Mucosa of stomach (tissue), 1 donor: Measurements from ENCODE around the gene LRP5.

Source experiments
- H3K27me3 ChIP-seq: one replicate; pipeline ENCODE4 v1.7.0; 2013; ENCODE audit warnings: mild to moderate bottlenecking, low read length; ENCODE audit not compliant: control insufficient read depth, insufficient read depth
- H3K36me3 ChIP-seq: one replicate; pipeline ENCODE4 v1.7.0; 2013; ENCODE audit warnings: low read length; ENCODE audit not compliant: control insufficient read depth, insufficient read depth
- H3K4me1 ChIP-seq: one replicate; pipeline ENCODE4 v1.7.0; 2013; ENCODE audit warnings: mild to moderate bottlenecking, low read length; ENCODE audit not compliant: control insufficient read depth, insufficient read depth
- H3K4me3 ChIP-seq: one replicate; pipeline ENCODE4 v1.7.0; 2013; ENCODE audit warnings: low read length
- H3K9ac ChIP-seq: one replicate; pipeline ENCODE4 v1.7.0; 2013; ENCODE audit warnings: mild to moderate bottlenecking, low read length, moderate library complexity
- H3K9me3 ChIP-seq: one replicate; pipeline ENCODE4 v1.7.0; 2013; ENCODE audit warnings: mild to moderate bottlenecking, low read length, moderate library complexity; ENCODE audit not compliant: control insufficient read depth
- donor health status: Pancreatic carcinoma.

Gene LRP5

GRCh38 chr11:68361702-68362101, 49.3 kb downstream of the LRP5 start:
- H3K27me3 ChIP-seq = no peaks in the 10 kb centered on the region
- H3K4me3 ChIP-seq = no peak overlapping the region
- H3K9ac ChIP-seq = no peak overlapping the region
- no peaks in the 10 kb centered on the region for H3K4me1 ChIP-seq
- H3K36me3 ChIP-seq = peaks cover 9% of the 10 kb centered on the region
- no peaks in the 10 kb centered on the region for H3K9me3 ChIP-seq

- no peak overlapping the region for H3K9ac ChIP-seq
- H3K9me3 ChIP-seq = no peaks in the 10 kb centered on the region
- peaks cover 13% of the 10 kb centered on the region for H3K36me3 ChIP-seq
- H3K4me3 ChIP-seq = no peak overlapping the region
- H3K4me1 ChIP-seq = no peaks in the 10 kb centered on the region
- H3K27me3 ChIP-seq = no peaks in the 10 kb centered on the region
Observed at GRCh38 chr11:68362801-68363379, 50.5 kb downstream of the LRP5 start.

- no peak overlapping the region for H3K9ac ChIP-seq
- peaks cover 8% of the 10 kb centered on the region for H3K36me3 ChIP-seq
- H3K4me3 ChIP-seq = no peak overlapping the region
- H3K27me3 ChIP-seq = no peaks in the 10 kb centered on the region
- H3K9me3 ChIP-seq = no peaks in the 10 kb centered on the region
- no peaks in the 10 kb centered on the region for H3K4me1 ChIP-seq
Observed at GRCh38 chr11:68363776-68364175, 51.4 kb downstream of the LRP5 start.

GRCh38 chr11:68364581-68364980, 52.2 kb downstream of the LRP5 start:
- H3K36me3 ChIP-seq = peaks cover 4% of the 10 kb centered on the region
- no peaks in the 10 kb centered on the region for H3K4me1 ChIP-seq
- H3K9ac ChIP-seq = no peak overlapping the region
- no peaks in the 10 kb centered on the region for H3K9me3 ChIP-seq
- H3K4me3 ChIP-seq = no peak overlapping the region
- H3K27me3 ChIP-seq = no peaks in the 10 kb centered on the region

GRCh38 chr11:68365943-68366435, 53.6 kb downstream of the LRP5 start:
- Histone ChIP-seq H3K27me3 (no peaks in the 10 kb centered on the region), H3K4me3 (no peak overlapping the region), H3K36me3 (peaks cover 4% of the 10 kb centered on the region), H3K9me3 (no peaks in the 10 kb centered on the region), H3K4me1 (peaks cover 13% of the 10 kb centered on the region), H3K9ac (no peak overlapping the region)

- peaks cover 14% of the 10 kb centered on the region for H3K4me1 ChIP-seq
- peaks cover 4% of the 10 kb centered on the region for H3K36me3 ChIP-seq
Observed at GRCh38 chr11:68367252-68367651, 54.9 kb downstream of the LRP5 start.

GRCh38 chr11:68369756-68370155, 57.4 kb downstream of the LRP5 start:
- H3K27me3 ChIP-seq = no peaks in the 10 kb centered on the region
- H3K9ac ChIP-seq = no peak overlapping the region
- H3K36me3 ChIP-seq = peaks cover 4% of the 10 kb centered on the region
- no peak overlapping the region for H3K4me3 ChIP-seq
- no peaks in the 10 kb centered on the region for H3K9me3 ChIP-seq
- H3K4me1 ChIP-seq = peaks cover 28% of the 10 kb centered on the region

More at GRCh38 chr11:68367252-68367651, 54.9 kb downstream of the LRP5 start:
- no peaks in the 10 kb centered on the region for H3K27me3 ChIP-seq
- H3K9ac ChIP-seq = no peak overlapping the region
- no peak overlapping the region for H3K4me3 ChIP-seq
- H3K9me3 ChIP-seq = no peaks in the 10 kb centered on the region

GRCh38 chr11:68370211-68371111, 58.1 kb downstream of the LRP5 start:
- H3K36me3 ChIP-seq = peaks cover 4% of the 10 kb centered on the region
- H3K4me1 ChIP-seq = peaks cover 35% of the 10 kb centered on the region
- no peaks in the 10 kb centered on the region for H3K9me3 ChIP-seq
- no peaks in the 10 kb centered on the region for H3K27me3 ChIP-seq
- no peak overlapping the region for H3K4me3 ChIP-seq
- H3K9ac ChIP-seq = no peak overlapping the region

GRCh38 chr11:68371171-68372041, 59.0 kb downstream of the LRP5 start:
- no peaks in the 10 kb centered on the region for H3K27me3 ChIP-seq
- H3K4me3 ChIP-seq = no peak overlapping the region
- peaks cover 40% of the 10 kb centered on the region for H3K4me1 ChIP-seq
- no peak overlapping the region for H3K9ac ChIP-seq
- no peaks in the 10 kb centered on the region for H3K9me3 ChIP-seq
- peaks cover 4% of the 10 kb centered on the region for H3K36me3 ChIP-seq

GRCh38 chr11:68372114-68372513, 59.7 kb downstream of the LRP5 start:
- Histone ChIP-seq H3K9me3 (no peaks in the 10 kb centered on the region), H3K36me3 (peaks cover 4% of the 10 kb centered on the region), H3K4me1 (peaks cover 40% of the 10 kb centered on the region), H3K27me3 (no peaks in the 10 kb centered on the region), H3K9ac (no peak overlapping the region), H3K4me3 (no peak overlapping the region)

- no peak overlapping the region for H3K9ac ChIP-seq
- no peaks in the 10 kb centered on the region for H3K36me3 ChIP-seq
- no peak overlapping the region for H3K4me3 ChIP-seq
- H3K9me3 ChIP-seq = no peaks in the 10 kb centered on the region
- no peaks in the 10 kb centered on the region for H3K27me3 ChIP-seq
- peaks cover 40% of the 10 kb centered on the region for H3K4me1 ChIP-seq
Observed at GRCh38 chr11:68372625-68373024, 60.2 kb downstream of the LRP5 start.
